Naive B cell (primary cell): ENCODE results near the gene SPEM2. TPM values are rescaled to one million over a fixed set of nuclear protein-coding genes. Genes with fewer than 3 reads are reported as not detected.

Experiments used
- ATAC-seq, 2 donors: fragments of 150-1000 bp; cut with Tn5 transposase; 2 replicates each; pipeline ENCODE4 v1.10.0; 2021; ENCODE audit warnings: low read depth in 2 of 2, mild to moderate bottlenecking in 2 of 2, moderate library complexity in 2 of 2
- DNase-seq: peaks from one replicate; pipeline ENCODE4 v3.0.0; 2022
- H3K27ac Mint-ChIP-seq, 6 donors: one replicate each; pipeline ENCODE4 v1.8.0; 2020 to 2022; ENCODE audit warnings: mild to moderate bottlenecking in 6 of 6, mixed read lengths in 6 of 6, moderate library complexity in 5 of 6, inconsistent platforms in 2 of 6
- H3K27me3 Mint-ChIP-seq, 3 donors: one replicate each; pipeline ENCODE4 v1.8.0; 2021 to 2022; ENCODE audit warnings: mixed read lengths in 3 of 3, mild to moderate bottlenecking in 1 of 3
- H3K36me3 Mint-ChIP-seq, 2 donors: one replicate each; pipeline ENCODE4 v1.8.0; 2020 to 2022; ENCODE audit warnings: mixed read lengths in 2 of 2, inconsistent platforms in 1 of 2, mild to moderate bottlenecking in 1 of 2
- H3K4me1 Mint-ChIP-seq, 3 donors: one replicate each; pipeline ENCODE4 v1.8.0; 2020 to 2022; ENCODE audit warnings: mixed read lengths in 3 of 3, inconsistent platforms in 1 of 3, mild to moderate bottlenecking in 1 of 3, moderate library complexity in 1 of 3
- H3K4me3 Mint-ChIP-seq, 8 donors: one replicate each; pipeline ENCODE4 v1.8.0; 2020 to 2022; ENCODE audit warnings: mild to moderate bottlenecking in 8 of 8, mixed read lengths in 8 of 8, moderate library complexity in 8 of 8, inconsistent platforms in 2 of 8
- H3K9me3 Mint-ChIP-seq, 7 donors: one replicate each; pipeline ENCODE4 v1.8.0; 2020 to 2022; ENCODE audit warnings: mixed read lengths in 7 of 7, mild to moderate bottlenecking in 5 of 7, inconsistent platforms in 2 of 7, moderate library complexity in 1 of 7
- polyA plus RNA-seq, 6 donors: library from polyadenylated mRNA; unstranded; fragments of 300-500 nt; fragmentation: Illumina TruSeq; gene quantifications; one replicate each; pipeline ENCODE4 v1.2.3, GENCODE V29; 2021; ENCODE audit warnings: low read depth in 6 of 6

Gene SPEM2
- polyA plus RNA-seq, 6 donors from 2014 or later: not detected

DNA sequence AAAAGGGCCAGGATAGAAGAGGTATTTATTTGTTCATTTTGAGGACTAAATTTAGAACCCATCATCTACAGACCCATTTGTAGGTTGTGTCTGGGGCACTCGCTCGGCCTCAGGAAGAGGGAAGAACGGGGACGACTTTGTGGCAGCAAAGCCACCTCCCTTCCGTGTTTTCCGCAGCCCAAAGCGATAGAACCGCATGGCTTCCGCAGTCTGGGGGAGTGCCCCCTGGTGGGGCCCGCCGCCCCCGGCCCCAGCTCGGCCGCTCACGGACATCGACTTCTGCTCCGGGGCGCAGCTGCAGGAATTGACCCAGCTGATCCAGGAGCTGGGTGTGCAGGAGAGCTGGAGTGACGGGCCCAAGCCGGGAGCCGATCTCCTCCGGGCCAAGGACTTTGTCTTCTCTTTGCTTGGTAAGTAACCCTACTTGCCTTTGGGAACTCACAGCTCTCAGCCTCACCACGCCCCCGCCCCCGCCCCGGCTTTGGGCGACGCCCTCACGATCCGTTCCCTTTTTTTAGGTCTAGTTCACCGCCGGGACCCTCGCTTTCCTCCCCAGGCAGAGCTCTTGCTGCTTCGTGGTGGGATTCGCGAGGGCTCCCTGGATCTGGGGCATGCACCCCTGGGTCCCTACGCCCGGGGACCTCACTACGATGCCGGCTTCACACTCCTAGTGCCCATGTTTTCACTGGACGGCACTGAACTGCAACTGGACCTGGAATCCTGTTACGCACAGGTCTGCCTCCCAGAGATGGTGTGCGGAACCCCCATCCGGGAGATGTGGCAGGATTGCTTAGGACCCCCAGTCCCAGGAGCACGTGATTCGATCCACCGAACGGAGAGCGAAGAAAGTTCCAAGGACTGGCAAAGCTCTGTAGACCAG lies 10.5 kb downstream of the SPEM2 start:
- Mint-ChIP-seq H3K27ac (peak overlapping the region; percentile 87 to 98 (median 98)), H3K9me3 (no peaks in the 10 kb centered on the region), H3K4me3 (peak overlapping the region; percentile 87 to 99 (median 95)), H3K4me1 (peaks cover 31 to 52% (median 50%) of the 10 kb centered on the region in 3 donors), H3K36me3 (peaks cover 0 to 23% of the 10 kb centered on the region in 2 donors), H3K27me3 (peaks cover 12 to 30% (median 30%) of the 10 kb centered on the region in 3 donors)
- ATAC-seq (peak; percentile 27 to 29), DNase-seq (no peak)

DNA sequence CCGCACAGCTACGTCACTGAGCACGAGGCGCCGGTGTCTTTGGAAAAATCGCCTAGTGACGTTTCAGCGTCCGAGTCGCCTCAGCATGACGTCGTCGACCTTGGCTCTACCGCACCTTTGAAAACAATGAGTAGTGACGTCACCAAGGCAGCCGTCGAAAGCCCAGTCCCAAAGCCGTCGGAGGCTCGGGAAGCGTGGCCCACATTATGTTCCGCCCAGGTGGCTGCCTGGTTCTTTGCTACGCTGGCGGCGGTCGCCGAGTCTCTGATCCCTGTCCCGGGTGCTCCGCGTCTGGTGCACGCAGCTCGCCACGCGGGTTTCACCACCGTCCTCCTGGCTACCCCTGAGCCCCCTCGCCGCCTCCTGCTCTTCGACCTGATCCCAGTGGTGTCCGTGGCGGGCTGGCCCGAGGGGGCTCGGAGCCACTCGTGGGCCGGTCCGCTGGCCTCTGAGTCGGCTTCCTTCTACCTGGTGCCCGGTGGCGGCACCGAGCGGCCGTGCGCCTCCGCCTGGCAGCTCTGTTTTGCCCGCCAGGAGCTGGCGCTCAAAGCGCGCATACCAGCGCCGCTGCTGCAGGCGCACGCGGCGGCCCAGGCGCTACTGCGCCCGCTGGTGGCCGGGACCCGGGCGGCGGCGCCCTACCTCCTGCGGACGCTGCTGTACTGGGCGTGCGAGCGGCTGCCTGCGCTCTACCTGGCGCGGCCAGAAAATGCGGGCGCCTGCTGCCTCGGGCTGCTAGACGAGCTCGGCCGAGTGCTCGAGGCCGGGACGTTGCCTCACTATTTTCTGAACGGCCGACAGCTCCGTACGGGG lies 11.3 kb downstream of the SPEM2 start:
- no peaks in the 10 kb centered on the region for H3K9me3 Mint-ChIP-seq
- H3K36me3 Mint-ChIP-seq: peaks cover 0 to 23% of the 10 kb centered on the region in 2 donors
- peak; percentile 54 to 62 for ATAC-seq
- peaks cover 20 to 38% (median 37%) of the 10 kb centered on the region in 3 donors for H3K27me3 Mint-ChIP-seq
- H3K4me1 Mint-ChIP-seq: peaks cover 31 to 55% (median 52%) of the 10 kb centered on the region in 3 donors
- peak; percentile 77 for DNase-seq
- H3K4me3 Mint-ChIP-seq: peak overlapping the region; percentile 87 to 99 (median 95)
- H3K27ac Mint-ChIP-seq: peak overlapping the region; percentile 79 to 98 (median 96)

DNA sequence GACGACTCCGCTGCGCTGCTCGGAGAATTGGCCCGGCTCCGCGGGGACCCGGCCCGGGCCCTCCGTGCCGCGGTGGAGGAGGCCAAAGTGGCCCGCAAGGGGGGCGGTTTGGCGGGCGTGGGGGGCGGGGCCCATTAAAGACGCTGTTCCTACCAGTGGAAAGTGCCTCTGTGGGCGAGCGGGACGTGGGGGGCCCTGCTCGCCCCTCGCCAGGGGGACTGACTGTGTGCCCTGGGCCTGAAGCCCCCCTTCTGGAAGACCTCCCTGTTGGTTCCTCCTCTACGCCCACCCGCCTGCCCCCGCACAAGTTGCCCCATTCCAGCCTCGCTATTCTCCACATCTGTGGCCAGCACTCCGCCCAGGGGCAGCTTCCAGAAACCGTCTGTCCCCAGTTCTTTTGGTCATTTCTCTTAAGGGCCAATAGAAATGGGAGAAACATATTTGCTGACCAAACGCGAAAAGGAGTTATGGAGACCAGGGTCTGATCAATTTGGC lies 12.0 kb downstream of the SPEM2 start:
- Mint-ChIP-seq H3K27me3 (peaks cover 26 to 45% (median 44%) of the 10 kb centered on the region in 3 donors), H3K4me3 (peak overlapping the region; percentile 80 to 95 (median 86)), H3K36me3 (peaks cover 0 to 23% of the 10 kb centered on the region in 2 donors), H3K9me3 (no peaks in the 10 kb centered on the region), H3K4me1 (peaks cover 31 to 55% (median 52%) of the 10 kb centered on the region in 3 donors), H3K27ac (peak overlapping the region in 4 of 6 donors; percentile 19 to 79 (median 54))
- ATAC-seq: no peak
- DNase-seq: no peak

DNA sequence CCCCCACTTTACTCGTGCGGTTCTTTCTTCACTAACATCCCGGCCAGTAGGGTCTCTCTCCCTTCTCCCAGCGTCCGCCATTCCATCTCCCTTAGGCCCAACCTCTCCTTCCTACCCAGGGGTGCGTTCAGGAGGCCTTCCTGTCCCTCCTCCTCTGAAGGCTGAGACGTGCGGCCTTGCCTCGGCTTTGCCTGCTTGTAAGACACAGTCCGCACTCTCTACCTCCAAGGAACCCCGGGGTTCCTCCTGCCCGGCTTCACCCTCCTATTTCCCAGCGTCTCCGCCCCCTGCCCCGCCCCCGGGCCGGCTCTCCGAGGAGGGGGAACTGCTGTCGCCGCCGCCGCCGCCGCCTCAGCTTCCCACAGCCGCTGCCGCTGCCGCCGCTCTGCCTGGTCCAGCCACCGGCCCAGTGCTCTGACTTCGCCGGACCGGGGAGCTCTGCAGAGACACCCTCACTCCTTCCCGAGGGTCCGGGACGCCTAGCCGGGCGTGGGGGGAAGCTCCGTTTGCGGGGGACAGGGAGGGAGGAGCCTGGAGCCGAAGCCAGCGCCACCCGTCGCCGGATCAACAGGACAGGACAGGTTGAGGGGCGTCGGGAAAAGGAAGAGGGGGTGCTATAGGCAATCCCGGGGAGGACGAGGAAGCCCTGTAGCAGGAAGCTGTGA lies 12.7 kb downstream of the SPEM2 start:
- ATAC-seq (no peak), DNase-seq (peak; percentile 61)
- Mint-ChIP-seq H3K27me3 (peaks cover 28 to 52% (median 50%) of the 10 kb centered on the region in 3 donors), H3K4me3 (peak overlapping the region; percentile 67 to 94 (median 84)), H3K27ac (peak overlapping the region in 4 of 6 donors; percentile 19 to 75 (median 64)), H3K9me3 (no peaks in the 10 kb centered on the region), H3K36me3 (peaks cover 0 to 24% of the 10 kb centered on the region in 2 donors), H3K4me1 (peaks cover 31 to 55% (median 52%) of the 10 kb centered on the region in 3 donors)

DNA sequence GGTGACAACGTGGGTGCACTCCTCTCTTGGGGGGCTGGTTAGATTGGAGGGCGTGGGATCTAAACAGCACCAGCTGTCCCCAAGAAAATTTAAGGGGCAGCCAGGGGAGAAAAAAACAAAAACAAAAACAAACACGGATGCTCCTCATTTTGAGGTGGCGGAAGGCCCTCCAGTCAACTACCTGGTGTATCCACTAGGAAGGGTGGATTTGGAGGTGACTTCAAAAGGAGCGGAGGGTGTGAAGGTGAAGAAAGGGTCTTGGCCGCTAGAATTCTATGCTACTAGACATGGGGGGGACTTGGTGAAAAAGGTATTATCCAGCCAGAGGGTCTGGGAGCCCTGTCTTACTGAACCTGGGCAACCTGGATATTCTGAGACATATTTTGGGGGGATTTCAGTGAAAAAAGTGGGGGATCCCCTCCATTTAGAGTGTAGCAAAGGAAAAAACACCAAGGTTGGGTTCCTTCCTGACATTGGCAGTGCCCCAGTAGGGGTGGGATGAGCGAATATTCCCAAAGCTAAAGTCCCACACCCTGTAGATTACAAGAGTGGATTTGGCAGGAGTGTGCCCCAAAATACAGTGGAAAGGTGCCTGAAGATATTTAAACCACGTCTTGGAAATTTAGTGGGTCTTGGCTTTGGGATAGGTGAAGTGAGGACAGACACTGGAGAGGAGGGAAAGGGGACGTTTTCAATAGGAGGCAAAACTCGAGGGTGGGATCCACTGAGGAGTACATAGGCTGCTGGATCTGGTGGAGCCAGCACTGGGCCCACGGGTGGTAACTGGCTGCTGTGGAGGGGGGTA lies 13.4 kb downstream of the SPEM2 start:
- DNase-seq: no peak
- H3K9me3 Mint-ChIP-seq: no peaks in the 10 kb centered on the region
- peak overlapping the region; percentile 67 to 94 (median 84) for H3K4me3 Mint-ChIP-seq
- no peak for ATAC-seq
- H3K27me3 Mint-ChIP-seq: peaks cover 32 to 59% (median 58%) of the 10 kb centered on the region in 3 donors
- H3K27ac Mint-ChIP-seq: peak overlapping the region in 4 of 6 donors; percentile 57 to 86 (median 71)
- H3K36me3 Mint-ChIP-seq: peaks cover 0 to 32% of the 10 kb centered on the region in 2 donors
- peaks cover 34 to 57% (median 55%) of the 10 kb centered on the region in 3 donors for H3K4me1 Mint-ChIP-seq

DNA sequence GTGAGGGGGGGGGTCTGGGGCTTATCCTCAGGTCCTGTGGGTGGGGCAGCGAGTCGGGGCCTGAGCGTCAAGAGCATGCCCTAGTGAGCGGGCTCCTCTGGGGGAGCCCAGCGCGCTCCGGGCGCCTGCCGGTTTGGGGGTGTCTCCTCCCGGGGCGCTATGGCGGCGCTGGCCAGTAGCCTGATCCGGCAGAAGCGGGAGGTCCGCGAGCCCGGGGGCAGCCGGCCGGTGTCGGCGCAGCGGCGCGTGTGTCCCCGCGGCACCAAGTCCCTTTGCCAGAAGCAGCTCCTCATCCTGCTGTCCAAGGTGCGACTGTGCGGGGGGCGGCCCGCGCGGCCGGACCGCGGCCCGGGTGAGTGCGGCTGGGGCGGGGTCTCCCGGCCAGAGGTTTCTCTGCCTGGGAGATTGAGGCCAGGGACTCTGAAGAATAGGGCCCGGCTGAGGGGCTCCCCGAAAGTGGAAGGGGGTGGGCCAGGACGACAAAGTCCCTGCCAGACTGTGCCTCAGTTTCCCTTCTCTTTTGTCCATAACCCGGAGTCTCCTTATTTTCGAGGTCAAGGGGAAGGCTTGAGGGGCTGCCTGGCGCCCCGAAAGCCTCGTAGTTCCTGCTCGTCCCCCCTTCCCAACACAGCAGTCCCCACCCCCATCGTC lies 14.2 kb downstream of the SPEM2 start, which contains the start of gene FGF11:
Gene FGF11 (plus strand): TSS at position 51 of the 651 bp plus-strand sequence. CDS start 109 bp downstream, at position 160.
- peak within 1 kb of the TSS in 4 of 6 donors; percentile 57 to 86 (median 71) for H3K27ac Mint-ChIP-seq
- no peaks in the 10 kb centered on the region for H3K9me3 Mint-ChIP-seq
- no peak for DNase-seq
- H3K4me3 Mint-ChIP-seq: peak within 1 kb of the TSS; percentile 83 to 94 (median 86)
- H3K27me3 Mint-ChIP-seq: peaks cover 37 to 67% (median 63%) of the 10 kb centered on the region in 3 donors
- peaks cover 34 to 57% (median 55%) of the 10 kb centered on the region in 3 donors for H3K4me1 Mint-ChIP-seq
- peaks cover 0 to 32% of the 10 kb centered on the region in 2 donors for H3K36me3 Mint-ChIP-seq
- no peak for ATAC-seq

DNA sequence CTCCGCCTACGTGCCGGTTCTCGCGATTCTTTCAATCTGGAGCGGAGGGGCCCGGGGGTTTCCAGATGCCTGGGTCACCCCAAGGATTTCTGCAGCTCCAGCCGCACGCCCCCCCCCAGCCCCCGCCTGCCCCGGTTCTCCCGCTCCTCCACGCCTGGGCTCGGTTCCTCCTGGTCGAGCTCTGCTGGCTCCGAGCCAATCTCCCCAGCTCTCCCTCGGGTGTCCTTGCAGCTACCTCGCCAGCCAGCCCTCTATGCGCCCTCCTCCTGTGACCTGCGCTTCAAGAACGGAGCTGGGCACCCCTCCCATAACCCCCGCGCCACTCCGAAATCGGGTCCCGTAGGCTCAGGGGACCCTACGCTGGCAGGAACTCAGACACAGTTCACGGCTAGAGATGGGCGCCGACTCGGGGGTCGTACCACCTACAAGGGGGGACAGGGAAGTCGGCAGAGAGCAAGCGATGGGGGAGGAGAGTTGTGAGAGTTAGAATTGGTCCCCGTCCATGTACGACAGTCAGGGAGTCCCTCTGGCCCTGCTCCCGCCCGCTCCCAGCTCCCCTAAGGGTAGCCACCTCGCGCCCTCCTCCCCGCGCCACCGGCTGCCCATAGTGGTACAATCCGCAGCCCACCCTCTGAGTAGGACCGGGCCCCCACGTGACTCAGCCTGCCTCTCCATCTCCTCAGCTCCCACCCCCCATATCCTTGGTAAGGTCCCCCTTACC lies 14.9 kb downstream of the SPEM2 start:
- Mint-ChIP-seq H3K27ac (peak overlapping the region in 2 of 6 donors; percentile 67 to 85), H3K4me1 (peaks cover 34 to 56% (median 56%) of the 10 kb centered on the region in 3 donors)

DNA sequence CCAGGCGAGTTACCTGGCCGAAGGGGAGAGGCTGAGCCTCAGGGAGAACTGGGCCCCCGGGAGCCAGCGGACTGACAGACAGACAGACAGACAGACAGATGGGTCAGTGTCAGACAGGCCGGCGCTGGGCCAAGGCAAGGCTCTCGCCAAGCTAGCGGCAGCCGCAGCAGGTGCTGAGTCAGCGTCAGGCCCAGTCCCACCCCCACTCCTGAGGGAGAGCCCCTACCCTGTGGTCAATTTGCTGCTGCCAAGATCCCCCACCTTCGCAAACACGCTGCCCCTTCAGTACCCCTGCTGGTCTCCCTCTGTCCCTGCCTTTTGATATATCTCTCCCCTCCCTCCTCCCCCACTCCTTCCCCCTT lies 15.4 kb downstream of the SPEM2 start:
- Mint-ChIP-seq H3K36me3 (peaks cover 0 to 32% of the 10 kb centered on the region in 2 donors), H3K27ac (no peak overlapping the region), H3K4me3 (peak overlapping the region in 6 of 8 donors; percentile 76 to 87 (median 82)), H3K27me3 (peaks cover 41 to 79% (median 75%) of the 10 kb centered on the region in 3 donors), H3K4me1 (peaks cover 40 to 59% (median 58%) of the 10 kb centered on the region in 3 donors), H3K9me3 (peaks cover 0 to 1% (median 0%) of the 10 kb centered on the region in 7 donors)
- DNase-seq: no peak
- no peak for ATAC-seq

More for the DNA sequence above, 14.9 kb downstream of the SPEM2 start:
- DNase-seq (no peak), ATAC-seq (no peak)
- Mint-ChIP-seq H3K9me3 (no peaks in the 10 kb centered on the region), H3K4me3 (peak overlapping the region; percentile 76 to 89 (median 84)), H3K27me3 (peaks cover 37 to 74% (median 70%) of the 10 kb centered on the region in 3 donors), H3K36me3 (peaks cover 0 to 32% of the 10 kb centered on the region in 2 donors)

DNA sequence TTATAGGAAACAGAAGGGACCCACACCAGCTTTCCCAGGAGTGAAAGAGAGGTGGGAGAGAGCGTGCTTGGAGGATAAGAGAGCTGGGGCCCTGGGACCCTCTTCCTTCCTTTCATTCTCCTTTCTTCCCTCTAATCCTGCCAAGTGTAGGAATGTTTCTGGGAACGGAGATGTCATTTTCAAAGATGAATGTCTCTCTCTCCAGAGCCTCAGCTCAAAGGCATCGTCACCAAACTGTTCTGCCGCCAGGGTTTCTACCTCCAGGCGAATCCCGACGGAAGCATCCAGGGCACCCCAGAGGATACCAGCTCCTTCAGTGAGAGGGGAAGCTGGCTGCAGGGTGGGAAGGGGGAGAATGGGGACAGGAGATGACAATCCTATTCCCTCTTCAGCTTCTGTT lies 15.8 kb downstream of the SPEM2 start:
- Mint-ChIP-seq H3K27me3 (peaks cover 45 to 83% (median 80%) of the 10 kb centered on the region in 3 donors), H3K36me3 (peaks cover 0 to 32% of the 10 kb centered on the region in 2 donors), H3K4me3 (peak overlapping the region in 1 of 8 donors; percentile 73), H3K27ac (no peak overlapping the region), H3K4me1 (peaks cover 43 to 59% (median 58%) of the 10 kb centered on the region in 3 donors), H3K9me3 (peaks cover 0 to 2% (median 0%) of the 10 kb centered on the region in 7 donors)
- DNase-seq: no peak
- ATAC-seq: no peak

DNA sequence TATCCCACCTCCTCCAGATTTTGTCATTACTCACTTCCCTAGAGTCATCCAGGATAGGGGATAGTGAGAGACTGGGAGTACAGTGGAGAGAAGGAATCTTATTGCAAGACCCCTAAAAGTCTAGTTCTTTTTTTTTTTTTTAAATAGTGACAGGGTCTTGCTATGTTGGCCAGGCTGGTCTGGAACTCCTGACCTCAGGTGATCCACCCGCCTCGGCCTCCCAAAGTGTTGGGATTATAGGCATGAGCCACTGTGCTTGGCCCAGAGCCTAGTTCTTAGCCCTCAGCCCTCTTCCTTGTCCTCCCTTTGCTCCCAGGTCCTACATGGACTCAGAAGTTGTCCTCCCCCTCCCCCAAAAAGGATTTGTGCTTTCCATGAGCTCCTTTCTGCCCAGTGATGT lies 16.7 kb downstream of the SPEM2 start:
- H3K36me3 Mint-ChIP-seq: peaks cover 0 to 36% of the 10 kb centered on the region in 2 donors
- H3K27ac Mint-ChIP-seq: peak overlapping the region in 1 of 6 donors; percentile 19
- peaks cover 0 to 2% (median 0%) of the 10 kb centered on the region in 7 donors for H3K9me3 Mint-ChIP-seq
- H3K4me1 Mint-ChIP-seq: peaks cover 42 to 60% (median 55%) of the 10 kb centered on the region in 3 donors
- DNase-seq: no peak
- peak overlapping the region in 2 of 8 donors; percentile 16 to 29 for H3K4me3 Mint-ChIP-seq
- peaks cover 49 to 91% (median 87%) of the 10 kb centered on the region in 3 donors for H3K27me3 Mint-ChIP-seq
- no peak for ATAC-seq
